Keratinocyte (primary cell): ENCODE results near the gene ANGEL2.

Experiments
- CTCF ChIP-seq, 3 experiments: IDR thresholded peaks in 1 of 3; conservative IDR thresholded peaks in 1 of 3; optimal IDR thresholded peaks in 1 of 3; 2 replicates in 2 of 3; 3 replicates in 1 of 3; pipeline versions ENCODE3 to v1.5.1; 2011; ENCODE audit warnings: low read length in 3 of 3, mild to moderate bottlenecking in 3 of 3, moderate library complexity in 2 of 3, control low read depth in 1 of 3, inconsistent platforms in 1 of 3; ENCODE audit not compliant: insufficient read depth in 2 of 3; ENCODE audit errors: extremely low read depth in 1 of 3
- EZH2 ChIP-seq: IDR thresholded peaks from one replicate; pipeline ENCODE4 v1.6.1; 2012; ENCODE audit warnings: inconsistent platforms, mild to moderate bottlenecking, low read length, moderate library complexity

GRCh38 chr1:212943393-212943710 is 72.3 kb downstream of the ANGEL2 start:
- TF ChIP-seq CTCF (optimal IDR thresholded peaks at IDR 0.05 in 1 of 3, IDR thresholded peaks at IDR 0.05 in 1 of 3, conservative IDR thresholded peaks at IDR 0.05 in 1 of 3; ENCODE audit: extremely low read depth in 1 of 3, insufficient read depth in 2 of 3, low read length in 3 of 3) (no peak), EZH2 (no peak)
